Stimulated activated naive CD8-positive, alpha-beta T cell treated with anti-CD3 and anti-CD28 coated beads, Interleukin-15, amount 100 ng/mL, for 72 hours (primary cell): ENCODE data around the gene AIMP2.

ENCODE experiments used
- ATAC-seq: fragments of 150-1000 bp; cut with Tn5 transposase; 2 replicates; pipeline ENCODE4 v1.10.0; 2021; ENCODE audit warnings: mild to moderate bottlenecking, moderate library complexity
- DNase-seq, 2 donors: peaks; one replicate each; pipeline ENCODE4 v3.0.0; 2021 to 2022
- H3K27ac Mint-ChIP-seq, 2 donors: one replicate each; pipeline ENCODE4 v1.8.0; 2022; ENCODE audit warnings: mild to moderate bottlenecking in 2 of 2, mixed read lengths in 2 of 2, moderate library complexity in 2 of 2
- H3K27me3 Mint-ChIP-seq: one replicate; pipeline ENCODE4 v1.8.0; 2022; ENCODE audit warnings: mixed read lengths
- H3K4me1 Mint-ChIP-seq: one replicate; pipeline ENCODE4 v1.8.0; 2022; ENCODE audit warnings: mild to moderate bottlenecking, mixed read lengths
- H3K4me3 Mint-ChIP-seq, 2 donors: one replicate each; pipeline ENCODE4 v1.8.0; 2022; ENCODE audit warnings: mild to moderate bottlenecking in 2 of 2, mixed read lengths in 2 of 2, moderate library complexity in 1 of 2
- H3K9me3 Mint-ChIP-seq, 2 donors: one replicate each; pipeline ENCODE4 v1.8.0; 2022; ENCODE audit warnings: mixed read lengths in 2 of 2

AIMP2 gene

DNA sequence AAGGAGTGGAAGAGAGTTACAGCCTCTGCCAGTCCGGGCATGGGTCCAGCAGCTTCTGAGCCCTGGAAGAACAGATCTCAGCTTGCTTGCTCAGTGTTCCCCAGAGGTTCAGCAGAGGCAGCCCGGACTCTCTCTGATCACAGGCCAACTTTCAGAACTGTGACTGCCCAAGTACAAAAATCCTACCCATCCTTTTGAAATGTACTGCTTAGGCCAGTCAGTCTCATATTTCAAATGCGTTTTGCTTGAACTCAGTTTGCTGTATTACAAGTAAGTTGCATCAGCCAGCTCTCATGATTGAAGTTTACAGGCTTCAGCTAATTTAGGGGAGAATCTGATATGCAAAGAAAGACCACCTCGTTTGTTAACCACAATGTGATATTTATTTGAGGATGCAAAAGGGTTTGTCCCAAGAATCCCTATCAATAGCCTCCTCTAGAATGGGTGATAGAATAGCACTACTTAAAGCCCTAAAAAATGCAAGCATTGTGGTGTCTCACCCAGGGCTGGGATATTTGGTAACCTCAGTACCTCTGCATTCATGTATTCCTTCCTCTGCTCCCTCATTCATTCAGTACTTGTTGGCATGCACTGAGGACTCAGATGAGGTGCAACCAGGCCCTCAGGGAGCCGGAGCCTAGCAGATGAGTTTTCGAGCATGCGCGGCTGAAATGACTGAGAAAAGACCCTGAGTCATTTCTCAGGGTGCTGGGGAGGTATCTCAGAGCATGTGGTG lies 7.0 kb downstream of the AIMP2 start:
- Mint-ChIP-seq H3K4me1 (peaks cover 47% of the 10 kb centered on the region), H3K27ac (peak overlapping the region; percentile 98), H3K27me3 (no peaks in the 10 kb centered on the region), H3K4me3 (peak overlapping the region in 1 of 2 donors; percentile 13), H3K9me3 (no peaks in the 10 kb centered on the region)
- DNase-seq (peak; percentile 32 to 38), ATAC-seq (peak; percentile 78)

DNA sequence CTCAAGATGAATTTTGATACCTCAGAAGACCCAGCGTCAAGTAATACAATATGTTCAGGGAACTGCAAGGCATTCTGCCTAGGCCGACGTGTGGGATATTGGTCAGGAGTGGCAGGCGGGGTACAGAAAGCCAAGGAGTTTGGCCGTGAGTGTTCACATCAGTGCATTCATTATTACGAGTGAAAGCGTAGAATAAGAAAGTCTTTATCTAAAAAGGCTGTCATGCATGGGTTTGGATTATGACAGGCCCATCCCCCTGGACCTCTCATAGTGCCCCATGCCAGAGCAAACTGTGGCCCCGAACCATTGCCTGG lies 7.5 kb downstream of the AIMP2 start:
- DNase-seq (no peak), ATAC-seq (no peak)
- Mint-ChIP-seq H3K27ac (peak overlapping the region; percentile 98), H3K4me1 (peaks cover 41% of the 10 kb centered on the region), H3K4me3 (no peak overlapping the region), H3K9me3 (no peaks in the 10 kb centered on the region), H3K27me3 (no peaks in the 10 kb centered on the region)

DNA sequence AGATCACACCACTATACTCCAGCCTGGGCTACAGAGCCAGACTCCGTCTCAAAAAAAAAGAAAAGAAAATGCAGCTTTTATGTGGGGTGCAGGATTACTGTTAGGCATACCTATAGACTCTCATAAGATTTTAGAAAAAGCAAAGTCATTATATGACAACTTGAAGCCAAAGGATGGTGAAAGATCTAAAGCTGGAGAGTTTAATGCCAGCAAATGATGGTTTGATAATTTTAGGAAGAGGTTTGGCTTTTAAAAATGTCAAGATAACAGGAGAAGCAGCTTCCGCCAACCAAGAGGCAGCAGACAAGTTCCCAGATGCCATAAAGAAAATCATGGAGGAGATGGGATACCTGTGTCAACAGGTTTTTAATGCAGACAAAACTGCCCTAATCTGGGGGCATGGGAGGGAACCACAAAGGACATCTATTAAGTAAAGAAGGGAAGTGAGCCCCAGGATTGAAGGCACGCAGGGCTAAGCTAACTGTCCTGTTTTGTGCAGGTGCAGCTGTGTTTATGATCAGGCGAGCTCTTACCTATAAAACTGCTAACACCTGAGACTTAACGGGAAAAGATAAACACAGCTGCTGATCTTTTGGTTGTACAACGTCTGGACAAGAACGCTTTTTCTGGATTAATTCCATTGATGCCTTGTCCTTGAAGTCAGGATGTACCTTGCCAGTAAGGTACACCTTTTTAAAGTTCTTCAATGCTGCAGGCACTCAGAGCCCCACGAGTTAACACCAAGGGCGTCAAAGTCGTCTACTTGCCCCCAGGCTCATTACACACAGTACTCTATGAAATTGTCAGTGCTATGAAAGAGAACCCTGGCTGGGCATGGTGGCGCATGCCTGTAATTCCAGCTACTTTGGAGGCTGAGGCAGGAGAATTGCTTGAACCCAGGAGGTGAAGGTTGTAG lies 11.6 kb downstream of the AIMP2 start:
- Mint-ChIP-seq H3K4me1 (peaks cover 13% of the 10 kb centered on the region), H3K27me3 (no peaks in the 10 kb centered on the region)
- no peak for ATAC-seq

DNA sequence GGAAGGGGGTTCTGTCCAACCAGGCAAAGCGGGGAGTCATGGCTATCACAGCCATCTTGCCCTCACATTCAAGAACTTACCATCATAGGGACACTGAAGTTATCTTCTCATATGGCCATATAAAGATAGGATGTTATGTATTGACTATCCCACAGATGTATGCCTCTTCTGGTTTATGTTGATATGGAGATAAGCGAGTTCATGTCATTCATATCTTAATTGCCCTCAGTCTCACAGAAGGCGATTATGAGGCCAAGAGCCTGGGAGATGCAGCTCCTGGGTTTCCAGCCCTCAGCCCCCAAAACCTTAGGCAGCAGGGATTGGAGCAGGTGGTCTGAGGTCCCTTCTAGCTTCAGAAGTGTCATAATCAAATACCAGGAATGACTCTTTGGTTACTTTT lies 13.6 kb downstream of the AIMP2 start:
- Mint-ChIP-seq H3K27me3 (no peaks in the 10 kb centered on the region), H3K4me1 (peaks cover 21% of the 10 kb centered on the region), H3K27ac (peak overlapping the region in 1 of 2 donors; percentile 16), H3K4me3 (no peak overlapping the region), H3K9me3 (no peaks in the 10 kb centered on the region)
- DNase-seq (no peak), ATAC-seq (no peak)

More for the DNA sequence above, 11.6 kb downstream of the AIMP2 start:
- no peak for DNase-seq
- Mint-ChIP-seq H3K4me3 (no peak overlapping the region), H3K9me3 (no peaks in the 10 kb centered on the region), H3K27ac (peak overlapping the region in 1 of 2 donors; percentile 6)

DNA sequence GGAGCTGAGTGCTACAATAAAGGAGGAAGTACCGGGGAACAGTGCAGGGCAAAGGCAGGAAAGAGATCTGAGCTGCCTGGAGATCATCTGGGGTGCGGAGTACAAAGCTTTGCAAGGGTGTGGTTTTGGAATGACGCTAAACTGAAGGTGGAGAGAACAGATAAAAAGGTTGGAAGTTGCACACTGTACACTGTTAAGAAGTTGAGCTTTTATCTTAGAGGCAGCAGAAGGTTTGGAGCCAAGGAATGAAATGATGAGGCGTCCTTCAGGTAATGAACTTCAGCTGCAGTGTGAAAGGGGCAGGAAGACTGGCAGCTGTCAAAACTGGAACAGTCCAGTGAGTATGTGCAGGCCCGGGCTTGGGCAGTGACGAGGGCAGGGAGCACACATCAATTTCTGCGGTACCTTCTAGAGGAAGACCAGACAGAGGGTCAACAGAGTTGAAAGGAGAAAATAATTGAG lies 14.9 kb downstream of the AIMP2 start:
- Mint-ChIP-seq H3K4me3 (no peak overlapping the region), H3K9me3 (no peaks in the 10 kb centered on the region), H3K4me1 (peaks cover 21% of the 10 kb centered on the region), H3K27ac (peak overlapping the region in 1 of 2 donors; percentile 0), H3K27me3 (no peaks in the 10 kb centered on the region)
- ATAC-seq (no peak), DNase-seq (no peak)

DNA sequence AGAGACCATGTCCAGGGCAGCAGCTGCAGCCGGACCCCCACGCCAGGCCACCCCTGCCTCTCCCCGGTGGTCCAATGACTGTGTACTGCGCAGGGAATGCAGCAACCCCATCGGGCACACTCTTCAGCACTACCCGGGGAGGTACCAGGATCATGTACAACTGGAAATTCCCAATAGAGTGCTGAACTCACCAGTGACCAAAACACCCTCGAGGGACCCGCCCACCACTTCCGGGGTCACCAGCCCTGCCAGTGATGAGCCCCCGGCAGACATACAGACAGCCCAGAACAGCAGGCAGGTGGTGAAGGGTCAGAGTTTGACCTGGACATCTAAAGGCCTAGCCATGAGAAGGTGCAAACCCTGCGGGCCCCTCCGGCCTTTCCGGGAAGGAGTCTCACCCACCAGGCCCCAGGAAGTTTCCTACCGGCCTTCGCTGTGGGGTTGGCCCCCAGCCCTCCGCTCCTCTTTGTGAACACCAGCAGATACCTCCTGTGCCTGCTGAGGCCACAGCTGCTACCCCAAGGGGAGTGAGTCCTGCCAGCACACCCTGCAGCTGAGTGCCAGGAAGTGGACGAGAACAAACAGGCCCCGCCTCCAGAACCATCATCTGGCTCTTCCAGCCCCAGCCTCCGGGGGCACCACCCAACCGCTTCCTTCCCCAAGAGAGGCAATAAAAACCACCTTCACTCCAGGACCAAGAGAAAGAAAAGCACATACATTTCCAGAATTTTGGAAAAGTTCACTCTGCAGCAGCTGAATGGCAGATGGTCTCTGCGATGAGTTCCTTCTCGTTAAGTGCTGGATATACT lies 17.1 kb downstream of the AIMP2 start:
- Mint-ChIP-seq H3K27ac (peak overlapping the region; percentile 93), H3K9me3 (no peaks in the 10 kb centered on the region), H3K27me3 (no peaks in the 10 kb centered on the region), H3K4me3 (peak overlapping the region; percentile 79 to 85), H3K4me1 (peaks cover 21% of the 10 kb centered on the region)
- peak; percentile 48 to 72 for DNase-seq
- ATAC-seq, result peak; percentile 98

DNA sequence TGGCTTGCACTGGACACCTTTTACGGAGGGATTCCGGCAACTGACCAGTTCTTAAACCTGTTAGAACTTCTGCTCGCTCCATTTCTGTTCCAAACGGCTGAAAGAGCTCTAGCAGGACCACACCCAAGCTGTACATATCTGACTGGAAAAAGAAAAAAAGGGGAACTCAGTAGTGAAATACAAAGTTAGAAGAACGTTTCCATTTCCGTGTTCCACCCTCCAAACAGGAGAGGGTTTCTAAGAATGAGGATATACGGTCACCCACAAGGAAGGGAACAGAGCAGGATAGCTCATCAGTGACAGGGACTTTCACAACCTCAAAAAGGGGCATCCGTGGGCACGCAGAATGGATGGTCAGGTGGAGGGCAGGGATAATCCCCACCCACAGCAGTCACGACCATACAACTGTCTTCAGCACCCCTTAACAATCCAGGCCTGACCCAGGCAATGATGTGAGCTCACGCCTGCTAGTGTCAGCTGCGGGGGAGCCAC lies 17.8 kb downstream of the AIMP2 start:
- H3K9me3 Mint-ChIP-seq, result no peaks in the 10 kb centered on the region
- peaks cover 27% of the 10 kb centered on the region for H3K4me1 Mint-ChIP-seq
- ATAC-seq, result peak; percentile 43
- peak overlapping the region; percentile 79 to 85 for H3K4me3 Mint-ChIP-seq
- no peaks in the 10 kb centered on the region for H3K27me3 Mint-ChIP-seq
- H3K27ac Mint-ChIP-seq, result peak overlapping the region in 1 of 2 donors; percentile 38
- DNase-seq, result no peak

DNA sequence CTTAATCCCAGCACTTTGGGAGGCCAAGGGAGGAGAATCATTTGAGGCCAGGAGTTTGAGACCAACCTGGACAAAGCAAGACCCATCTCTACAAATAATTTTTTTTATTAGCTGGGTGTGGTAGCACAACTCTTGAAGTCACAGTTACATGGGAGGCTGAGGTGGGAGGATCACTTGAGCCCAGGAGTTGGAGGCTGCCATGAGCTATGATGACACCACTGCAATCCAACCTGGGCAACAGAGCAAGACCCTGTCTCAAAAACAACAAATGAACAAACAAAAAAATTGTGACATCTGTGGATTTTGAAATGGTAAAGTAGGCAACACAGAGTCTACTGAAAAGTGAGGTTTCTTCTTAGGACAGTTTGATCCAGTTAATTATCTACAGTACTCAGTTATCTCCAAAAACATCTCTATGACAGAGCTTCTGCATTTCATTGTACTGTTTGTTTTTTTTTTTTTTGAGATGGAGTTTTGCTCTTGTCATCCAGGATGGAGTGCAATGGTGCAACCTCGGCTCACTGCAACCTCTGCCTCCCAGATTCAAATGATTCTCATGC lies 18.8 kb downstream of the AIMP2 start:
- peak overlapping the region in 1 of 2 donors; percentile 19 for H3K27ac Mint-ChIP-seq
- no peaks in the 10 kb centered on the region for H3K27me3 Mint-ChIP-seq
- no peak overlapping the region for H3K4me3 Mint-ChIP-seq
- no peaks in the 10 kb centered on the region for H3K9me3 Mint-ChIP-seq
- ATAC-seq, result no peak
- peaks cover 29% of the 10 kb centered on the region for H3K4me1 Mint-ChIP-seq
- DNase-seq, result no peak

DNA sequence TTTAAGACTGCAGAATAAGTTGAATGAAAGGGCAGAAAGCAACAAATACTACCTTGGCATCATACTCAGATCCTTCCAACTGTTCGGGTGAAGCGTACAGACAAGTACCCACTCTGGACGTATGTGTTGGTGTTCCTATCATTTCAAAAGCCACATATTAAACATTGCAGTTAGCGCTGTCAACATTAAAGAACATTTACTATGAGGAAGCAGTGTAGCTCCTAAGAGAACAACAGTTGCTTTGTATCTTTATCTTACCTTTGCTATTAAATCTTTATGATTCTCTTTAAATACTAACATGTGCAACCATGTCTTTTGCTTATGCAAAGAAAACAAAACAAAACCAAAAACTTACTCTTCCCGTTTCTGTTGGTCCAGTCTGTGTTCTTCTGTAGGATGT lies 19.5 kb downstream of the AIMP2 start:
- Mint-ChIP-seq H3K27ac (peak overlapping the region in 1 of 2 donors; percentile 15), H3K4me3 (no peak overlapping the region)

DNA sequence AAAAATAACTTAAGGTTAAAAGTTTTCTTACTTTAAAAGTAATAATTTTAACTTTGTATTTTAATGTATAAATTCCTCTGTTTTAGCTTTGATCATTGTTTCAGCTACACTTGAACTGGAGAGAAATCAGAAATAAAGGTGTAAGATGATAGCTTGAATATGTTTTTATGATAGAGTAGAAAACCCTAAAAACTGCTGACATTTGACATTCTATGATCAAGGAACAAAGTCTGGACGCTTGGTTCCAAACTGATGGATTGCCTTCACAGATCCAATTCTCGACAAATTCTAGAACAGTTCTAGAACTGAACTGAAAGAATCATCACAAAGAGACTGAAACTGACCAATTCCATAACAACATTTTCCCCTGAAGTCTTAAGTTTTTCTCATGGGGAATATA lies 21.9 kb downstream of the AIMP2 start, which contains the start of gene ANKRD61:
Gene ANKRD61, plus strand, starts transcription at position 389 of the 400 bp plus-strand sequence. Its CDS starts 0 bp downstream, at position 389.
- no peaks in the 10 kb centered on the region for H3K27me3 Mint-ChIP-seq
- DNase-seq, result no peak
- H3K4me1 Mint-ChIP-seq, result peaks cover 24% of the 10 kb centered on the region
- H3K4me3 Mint-ChIP-seq, result no peak within 1 kb of the TSS
- no peaks in the 10 kb centered on the region for H3K9me3 Mint-ChIP-seq
- ATAC-seq, result no peak
- peak within 1 kb of the TSS; percentile 69 to 77 for H3K27ac Mint-ChIP-seq

More for the DNA sequence above, 19.5 kb downstream of the AIMP2 start:
- no peak for ATAC-seq
- DNase-seq, result no peak
- Mint-ChIP-seq H3K4me1 (peaks cover 29% of the 10 kb centered on the region), H3K9me3 (no peaks in the 10 kb centered on the region), H3K27me3 (no peaks in the 10 kb centered on the region)

DNA sequence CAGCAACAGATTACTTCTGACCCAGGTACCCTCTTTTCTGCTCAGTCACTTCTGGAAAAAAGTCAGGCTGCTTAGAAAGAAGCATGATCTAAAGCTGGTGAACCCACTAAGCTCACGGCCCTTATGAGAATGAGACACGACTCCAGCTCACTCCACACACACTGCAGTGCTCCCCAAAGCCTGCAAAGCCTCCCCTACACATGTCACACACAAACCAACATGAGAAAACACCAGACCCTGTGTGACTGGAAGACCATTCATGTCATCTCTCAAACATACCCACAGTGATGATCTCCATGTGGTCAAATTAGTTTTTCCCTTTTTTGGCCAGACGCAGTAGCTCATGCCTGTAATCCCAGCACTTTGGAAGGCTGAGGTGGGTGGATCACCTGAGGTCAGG lies 22.5 kb downstream of the AIMP2 start:
- Mint-ChIP-seq H3K4me1 (peaks cover 18% of the 10 kb centered on the region), H3K27me3 (no peaks in the 10 kb centered on the region), H3K27ac (peak overlapping the region; percentile 61 to 77), H3K9me3 (no peaks in the 10 kb centered on the region), H3K4me3 (no peak overlapping the region)
- ATAC-seq (no peak), DNase-seq (no peak)

DNA sequence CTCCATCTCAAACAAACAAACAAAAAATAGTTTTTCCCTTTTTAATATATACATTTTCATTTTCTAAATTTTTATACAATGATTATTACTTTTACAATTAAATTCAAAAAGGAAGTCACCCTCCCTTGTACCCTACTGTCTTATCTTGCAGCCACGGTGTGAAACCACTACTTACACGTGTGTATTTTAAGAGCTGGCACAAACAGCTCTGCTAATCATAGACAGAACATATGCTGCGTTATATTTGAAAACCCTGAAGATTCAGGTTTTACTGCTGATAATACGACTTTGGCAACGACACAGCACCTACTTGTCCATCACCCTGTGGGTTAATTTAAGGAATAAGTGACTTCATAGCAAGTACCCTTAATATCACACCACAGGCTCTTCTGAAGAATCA lies 23.1 kb downstream of the AIMP2 start:
- Mint-ChIP-seq H3K4me3 (no peak overlapping the region), H3K27ac (peak overlapping the region in 1 of 2 donors; percentile 74)

DNA sequence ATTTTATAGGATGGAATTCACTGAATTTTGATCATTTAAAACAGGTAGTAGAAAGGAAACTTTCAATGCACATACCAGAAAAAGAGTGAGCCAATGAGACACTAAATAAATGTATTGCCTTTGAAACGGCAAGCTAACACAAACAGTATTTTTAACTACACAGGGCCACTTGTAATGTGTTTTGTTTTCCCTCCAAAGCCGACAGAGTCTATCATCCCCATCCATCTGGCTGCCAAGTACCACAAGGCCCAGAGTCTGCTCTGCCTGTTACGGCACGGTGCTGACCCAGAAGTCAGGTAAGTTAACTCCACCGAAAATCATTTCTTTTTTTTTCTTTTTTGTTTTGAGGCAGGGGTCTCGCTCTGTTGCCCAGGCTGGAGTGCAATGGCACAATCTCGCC lies 23.6 kb downstream of the AIMP2 start:
- ATAC-seq, result no peak
- Mint-ChIP-seq H3K4me1 (peaks cover 7% of the 10 kb centered on the region), H3K4me3 (no peak overlapping the region), H3K27ac (no peak overlapping the region), H3K9me3 (no peaks in the 10 kb centered on the region), H3K27me3 (no peaks in the 10 kb centered on the region)
- DNase-seq, result no peak

More for the DNA sequence above, 23.1 kb downstream of the AIMP2 start:
- H3K4me1 Mint-ChIP-seq, result peaks cover 12% of the 10 kb centered on the region
- no peaks in the 10 kb centered on the region for H3K9me3 Mint-ChIP-seq
- ATAC-seq (no peak), DNase-seq (no peak)
- no peaks in the 10 kb centered on the region for H3K27me3 Mint-ChIP-seq

DNA sequence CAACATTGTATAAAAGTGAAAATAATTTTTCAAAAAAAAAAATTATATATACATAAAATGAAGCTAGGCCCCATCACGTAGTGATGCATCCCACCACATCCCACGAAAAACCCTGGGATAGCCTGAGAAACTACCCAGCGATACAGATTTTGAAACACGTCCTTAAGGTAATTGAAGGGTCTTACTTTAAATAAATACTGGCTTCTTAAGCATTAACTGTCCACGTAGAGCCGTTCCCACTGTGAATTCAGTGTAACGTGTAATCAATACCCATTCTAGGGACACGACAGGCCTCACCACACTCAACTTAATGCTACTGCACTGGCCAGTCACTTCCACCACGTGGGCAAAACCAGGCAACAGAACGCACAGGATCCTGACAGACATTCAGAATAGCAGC lies 26.1 kb downstream of the AIMP2 start:
- peaks cover 7% of the 10 kb centered on the region for H3K4me1 Mint-ChIP-seq
- H3K27me3 Mint-ChIP-seq, result no peaks in the 10 kb centered on the region
- no peaks in the 10 kb centered on the region for H3K9me3 Mint-ChIP-seq
- H3K4me3 Mint-ChIP-seq, result no peak overlapping the region
- H3K27ac Mint-ChIP-seq, result no peak overlapping the region
- no peak for DNase-seq
- no peak for ATAC-seq

DNA sequence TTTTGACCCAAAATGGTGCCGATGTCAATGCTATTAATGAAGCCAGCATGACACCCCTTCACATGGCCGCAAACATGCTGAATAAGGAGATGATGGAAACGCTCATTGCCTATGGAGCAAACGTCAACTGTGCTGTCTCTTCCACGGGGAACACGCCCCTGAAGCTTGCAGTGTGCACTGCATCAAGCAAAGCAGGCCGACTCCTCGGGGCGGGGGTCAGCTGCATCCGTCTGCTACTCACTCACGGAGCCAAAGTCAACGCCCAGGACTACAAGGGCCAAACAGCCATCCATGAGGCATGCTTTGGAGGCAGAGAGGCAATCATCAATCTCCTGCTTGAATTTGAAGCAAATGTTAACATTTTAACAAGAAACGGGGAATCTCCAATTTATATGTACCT lies 26.6 kb downstream of the AIMP2 start:
- no peak for DNase-seq
- H3K4me1 Mint-ChIP-seq, result peaks cover 7% of the 10 kb centered on the region
- ATAC-seq, result no peak
- H3K27ac Mint-ChIP-seq, result no peak overlapping the region
- H3K9me3 Mint-ChIP-seq, result no peaks in the 10 kb centered on the region
- H3K4me3 Mint-ChIP-seq, result no peak overlapping the region
- no peaks in the 10 kb centered on the region for H3K27me3 Mint-ChIP-seq
